OCI-LY3 (cell line): ENCODE data around the gene LYPD6.

Source experiments
- H2AFZ ChIP-seq: fragments of 200-600, 300-600 bp; shearing (Covaris generic); 2 replicates; pipeline ENCODE4 v1.6.0; 2014; ENCODE audit warnings: antibody characterized with exemption, low read depth, low read length
- H3K27ac ChIP-seq: fragments of 200-600, 300-600 bp; sonication (generic); 2 replicates; pipeline ENCODE4 v1.5.1; 2014; ENCODE audit warnings: mild to moderate bottlenecking, low read length, moderate library complexity, mixed read lengths
- H3K27me3 ChIP-seq: fragments of 200-600, 300-600 bp; sonication (generic); 2 replicates; pipeline ENCODE4 v1.6.1; 2014; ENCODE audit warnings: low read depth, low read length, mixed read lengths
- H3K36me3 ChIP-seq: fragments of 200-600, 300-600 bp; sonication (generic); replicated peaks from 2 replicates; pipeline ENCODE3; 2014; ENCODE audit warnings: low read depth, low read length, mixed read lengths
- H3K4me1 ChIP-seq: fragments of 300-600, 200-600 bp; sonication (generic); 2 replicates; pipeline ENCODE4 v1.6.1; 2014; ENCODE audit warnings: low read length, mixed read lengths
- H3K4me2 ChIP-seq: fragments of 200-600, 300-600 bp; sonication (generic); 2 replicates; pipeline ENCODE4 v1.6.1; 2014; ENCODE audit warnings: low read length, mixed read lengths
- H3K4me3 ChIP-seq: fragments of 300-600, 200-600 bp; sonication (generic); 2 replicates; pipeline ENCODE4 v1.5.1; 2014; ENCODE audit warnings: antibody characterized with exemption, mild to moderate bottlenecking, low read length, moderate library complexity
- H3K79me2 ChIP-seq: fragments of 300-600, 200-600 bp; shearing (Covaris generic); 2 replicates; pipeline ENCODE4 v1.6.1; 2014; ENCODE audit warnings: mild to moderate bottlenecking, low read length, mixed read lengths
- H3K9ac ChIP-seq: fragments of 300-600, 200-600 bp; shearing (Covaris generic); 2 replicates; pipeline ENCODE4 v1.6.0; 2014; ENCODE audit warnings: mild to moderate bottlenecking, low read length, moderate library complexity
- H3K9me3 ChIP-seq: fragments of 200-600, 300-600 bp; shearing (Covaris generic); 2 replicates; pipeline ENCODE4 v1.6.1; 2014; ENCODE audit warnings: low read length, mixed read lengths; ENCODE audit not compliant: insufficient read depth
- H4K20me1 ChIP-seq: fragments of 200-600, 300-600 bp; sonication (generic); 2 replicates; pipeline ENCODE4 v1.6.1; 2016; ENCODE audit warnings: low read length, mixed read lengths; ENCODE audit not compliant: insufficient read depth
- CTCF ChIP-seq: fragments of 200-600, 300-600 bp; sonication (generic); IDR thresholded peaks from 2 replicates; pipeline ENCODE4 v1.5.1; 2014; ENCODE audit warnings: antibody characterized with exemption, low read length, low read depth
- EZH2phosphoT487 ChIP-seq: fragments of 200-600 bp; shearing (Covaris generic); IDR thresholded peaks from 2 replicates; pipeline ENCODE4 v1.6.1; 2018; ENCODE audit warnings: antibody characterized with exemption, mixed run types, low read depth

LYPD6 gene

DNA sequence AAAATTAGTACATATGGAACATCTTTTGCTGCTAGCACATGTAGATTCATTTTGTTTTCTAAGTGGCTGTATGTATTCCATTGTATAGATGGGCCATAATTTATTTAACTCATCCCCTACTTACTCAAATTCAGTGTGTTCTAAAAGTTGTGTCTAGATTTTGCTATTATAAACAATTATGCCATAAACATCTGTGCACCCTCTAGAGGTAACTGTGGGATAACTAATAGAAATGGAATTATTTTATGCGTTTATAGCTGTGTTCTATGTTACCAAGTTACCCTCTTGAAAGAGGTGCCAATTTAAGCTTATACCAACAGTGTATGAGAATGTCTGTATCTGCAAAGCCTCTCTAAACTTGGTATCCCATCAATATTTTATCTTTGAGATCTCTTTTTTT is 156.8 kb downstream of the LYPD6 start:
- H3K36me3 ChIP-seq = no peaks in the 10 kb centered on the region
- no peaks in the 10 kb centered on the region for H3K79me2 ChIP-seq
- no peak overlapping the region for H3K9ac ChIP-seq
- peaks cover 16% of the 10 kb centered on the region; the same call in 1 of the 2 replicates for H3K27me3 ChIP-seq
- no peak overlapping the region for H3K4me2 ChIP-seq
- H4K20me1 ChIP-seq = no peaks in the 10 kb centered on the region
- H3K4me1 ChIP-seq = no peaks in the 10 kb centered on the region
- no peak overlapping the region for H3K27ac ChIP-seq
- no peaks in the 10 kb centered on the region for H3K9me3 ChIP-seq
- H2AFZ ChIP-seq = no peak overlapping the region
- no peak overlapping the region for H3K4me3 ChIP-seq
- no peak for TF ChIP-seq CTCF
- TF ChIP-seq EZH2phosphoT487 = no peak

DNA sequence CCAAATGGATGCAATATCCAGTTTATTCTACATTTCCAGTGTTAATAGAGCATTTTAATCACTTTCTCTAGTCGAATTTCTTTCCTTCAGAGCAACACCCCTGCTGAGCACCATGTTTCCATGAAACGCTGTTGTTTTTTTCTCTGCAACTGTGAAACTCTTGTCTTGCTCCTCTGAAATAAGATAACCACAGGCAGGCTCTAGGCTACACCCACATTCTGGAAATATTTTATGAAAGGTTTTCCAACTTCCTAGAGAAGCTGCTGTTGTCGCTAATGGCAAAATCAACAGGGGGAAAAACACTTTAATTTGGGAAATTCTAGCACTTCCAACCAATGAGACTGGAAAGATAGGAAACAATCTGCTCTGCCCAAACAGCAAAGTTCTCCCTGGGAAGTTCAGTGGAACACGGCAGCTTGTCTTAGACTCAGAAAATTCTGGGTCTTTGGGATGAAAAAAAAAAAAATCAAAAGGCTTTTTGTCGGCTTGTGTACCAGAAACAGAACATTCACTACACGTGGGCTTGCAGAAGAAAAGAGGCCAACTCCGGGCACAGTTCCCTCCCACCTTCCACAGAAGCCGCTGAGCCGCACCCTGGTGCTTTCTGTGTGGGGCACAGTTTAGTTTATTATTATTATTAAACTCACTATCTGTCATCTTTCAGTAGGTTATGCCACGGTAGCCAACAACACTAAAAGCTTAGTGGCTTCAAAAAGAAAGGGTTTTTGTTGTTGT is 158.5 kb downstream of the LYPD6 start:
- Histone ChIP-seq H3K4me1 (no peaks in the 10 kb centered on the region), H3K27me3 (peaks cover 3% of the 10 kb centered on the region; the same call in 1 of the 2 replicates), H3K4me3 (no peak overlapping the region), H3K4me2 (no peak overlapping the region), H2AFZ (no peak overlapping the region), H3K9ac (no peak overlapping the region), H3K9me3 (no peaks in the 10 kb centered on the region), H3K36me3 (no peaks in the 10 kb centered on the region), H4K20me1 (no peaks in the 10 kb centered on the region), H3K27ac (no peak overlapping the region), H3K79me2 (no peaks in the 10 kb centered on the region)
- no peak for TF ChIP-seq EZH2phosphoT487
- TF ChIP-seq CTCF = no peak

GRCh38 chr2:149489452-149489851 is 159.1 kb downstream of the LYPD6 start:
- TF ChIP-seq EZH2phosphoT487 (no peak), CTCF (no peak)
- Histone ChIP-seq H3K4me1 (no peaks in the 10 kb centered on the region), H3K27me3 (no peaks in the 10 kb centered on the region), H4K20me1 (no peaks in the 10 kb centered on the region), H2AFZ (no peak overlapping the region), H3K9ac (no peak overlapping the region), H3K9me3 (no peaks in the 10 kb centered on the region), H3K4me3 (no peak overlapping the region), H3K79me2 (no peaks in the 10 kb centered on the region), H3K36me3 (no peaks in the 10 kb centered on the region), H3K4me2 (no peak overlapping the region), H3K27ac (no peak overlapping the region)

GRCh38 chr2:149490296-149490695 is 159.9 kb downstream of the LYPD6 start:
- no peak overlapping the region for H2AFZ ChIP-seq
- H3K4me2 ChIP-seq = no peak overlapping the region
- H3K9ac ChIP-seq = no peak overlapping the region
- no peak overlapping the region for H3K4me3 ChIP-seq
- H4K20me1 ChIP-seq = no peaks in the 10 kb centered on the region
- H3K27ac ChIP-seq = no peak overlapping the region
- H3K36me3 ChIP-seq = no peaks in the 10 kb centered on the region
- TF ChIP-seq CTCF (no peak), EZH2phosphoT487 (no peak)
- H3K79me2 ChIP-seq = no peaks in the 10 kb centered on the region
- no peaks in the 10 kb centered on the region for H3K9me3 ChIP-seq
- H3K27me3 ChIP-seq = no peaks in the 10 kb centered on the region
- H3K4me1 ChIP-seq = no peaks in the 10 kb centered on the region
